HepG2 (cell line): ENCODE measurements around the gene NFXL1. TPM values are rescaled to one million over a fixed set of nuclear protein-coding genes. Genes with fewer than 3 reads are reported as not detected.

Source experiments
- BORCS8-MEF2B ChIP-seq: sonication (generic); formaldehyde crosslinking; IDR thresholded peaks from 2 replicates; pipeline ENCODE4 v1.8.0; 2022; ENCODE audit warnings: mild to moderate bottlenecking, missing genetic modification reagents
- LCORL ChIP-seq, 2 experiments: fragments of 450-650 bp in 1 of 2; sonication (generic) in 1 of 2; formaldehyde crosslinking in 1 of 2; IDR thresholded peaks; 2 replicates each; pipeline versions ENCODE4 v1.5.0 to v1.6.1; 2017 to 2020; ENCODE audit warnings: antibody characterized with exemption in 1 of 2, missing genetic modification reagents in 1 of 2
- PPARG ChIP-seq: conservative IDR thresholded peaks from 2 replicates; pipeline ENCODE4 v1.6.1; 2016; ENCODE audit warnings: missing biosample characterization, missing genetic modification reagents
- SUZ12 ChIP-seq: fragments of 150-350 bp; IDR thresholded peaks from 2 replicates; pipeline ENCODE4 v1.6.1; 2014; ENCODE audit warnings: low read depth, low read length
- YEATS4 ChIP-seq: sonication (generic); formaldehyde crosslinking; IDR thresholded peaks from 2 replicates; pipeline ENCODE4 v1.4.0; 2020; ENCODE audit warnings: missing genetic modification reagents, borderline replicate concordance
- ZNF124 ChIP-seq: sonication (generic); formaldehyde crosslinking; IDR thresholded peaks from 2 replicates; pipeline ENCODE4 v1.4.0; 2020; ENCODE audit warnings: missing genetic modification reagents
- ZNF674 ChIP-seq: sonication (generic); formaldehyde crosslinking; IDR thresholded peaks from 2 replicates; pipeline ENCODE4 v1.5.0; 2020; ENCODE audit warnings: low read depth, mild to moderate bottlenecking, missing genetic modification reagents
- polyA plus RNA-seq, 8 experiments: library from polyadenylated mRNA; depleted of rRNA in 3 of 8; stranded (reverse) in 7 of 8; unstranded in 1 of 8; fragments of >200 nt; fragmentation: Illumina TruSeq in 4 of 8; extraction: Trizol in 4 of 8; gene quantifications; 2 replicates each; pipeline versions ENCODE4 v1.2.1 to v1.2.3, GENCODE V29; 2011 to 2016; ENCODE audit warnings: low read depth in 4 of 8, missing spikeins in 1 of 8, mixed read lengths in 1 of 8; ENCODE audit not compliant: insufficient read depth in 1 of 8
- total RNA-seq, 5 experiments: library from RNA; depleted of rRNA; stranded (reverse); fragments of >200 nt; fragmentation: Illumina TruSeq; extraction: Trizol; gene quantifications; 2 replicates each; pipeline ENCODE4 v1.2.3, GENCODE V29; 2016; ENCODE audit warnings: low read depth in 1 of 5
- TF ChIP-seq, protein P1 (sequence below): sonication (generic); formaldehyde crosslinking; IDR thresholded peaks from 2 replicates; pipeline ENCODE4 v1.4.0; 2020; ENCODE audit warnings: mild to moderate bottlenecking, missing genetic modification reagents
- TF ChIP-seq, protein P2 (sequence below): sonication (generic); formaldehyde crosslinking; IDR thresholded peaks from 2 replicates; pipeline ENCODE4 v1.9.0; 2021; ENCODE audit warnings: missing genetic modification reagents, borderline replicate concordance

Gene NFXL1
- total and polyA plus RNA-seq, 2 of the 13 experiments (the other 11 are each of a cell fraction or from before 2014, with no cell fraction given) = 12.0 to 18.6 TPM

DNA sequence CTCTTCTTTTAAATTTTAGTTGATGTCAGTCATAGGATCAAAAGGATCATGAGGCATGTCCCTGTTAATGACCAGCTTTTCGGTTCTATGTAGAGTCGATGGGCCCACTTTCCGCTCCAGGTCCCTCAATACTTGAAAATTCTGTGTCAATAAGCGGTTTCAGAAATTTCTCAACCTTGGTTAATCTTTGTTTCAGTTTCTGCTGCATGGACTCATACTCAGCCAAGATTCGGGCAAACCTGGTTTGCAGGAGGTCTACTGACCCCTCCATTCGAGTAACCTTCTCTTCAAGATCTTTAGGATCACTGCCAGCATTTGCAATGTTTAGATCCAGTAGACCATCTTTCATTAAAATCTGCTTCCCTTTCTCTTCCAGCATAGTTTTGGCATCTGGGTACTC lies 22.0 kb upstream of the NFXL1 start (continued):
- no peak for TF ChIP-seq PPARG
- no peak for TF ChIP-seq LCORL (IDR thresholded peaks at IDR 0.05)
- TF ChIP-seq LCORL (CRISPR knock-in tag; IDR thresholded peaks at IDR 0.05) = no peak
- TF ChIP-seq, protein P1, sequence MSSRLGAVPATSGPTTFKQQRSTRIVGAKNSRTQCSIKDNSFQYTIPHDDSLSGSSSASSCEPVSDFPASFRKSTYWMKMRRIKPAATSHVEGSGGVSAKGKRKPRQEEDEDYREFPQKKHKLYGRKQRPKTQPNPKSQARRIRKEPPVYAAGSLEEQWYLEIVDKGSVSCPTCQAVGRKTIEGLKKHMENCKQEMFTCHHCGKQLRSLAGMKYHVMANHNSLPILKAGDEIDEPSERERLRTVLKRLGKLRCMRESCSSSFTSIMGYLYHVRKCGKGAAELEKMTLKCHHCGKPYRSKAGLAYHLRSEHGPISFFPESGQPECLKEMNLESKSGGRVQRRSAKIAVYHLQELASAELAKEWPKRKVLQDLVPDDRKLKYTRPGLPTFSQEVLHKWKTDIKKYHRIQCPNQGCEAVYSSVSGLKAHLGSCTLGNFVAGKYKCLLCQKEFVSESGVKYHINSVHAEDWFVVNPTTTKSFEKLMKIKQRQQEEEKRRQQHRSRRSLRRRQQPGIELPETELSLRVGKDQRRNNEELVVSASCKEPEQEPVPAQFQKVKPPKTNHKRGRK = no peak
- TF ChIP-seq, protein P2, sequence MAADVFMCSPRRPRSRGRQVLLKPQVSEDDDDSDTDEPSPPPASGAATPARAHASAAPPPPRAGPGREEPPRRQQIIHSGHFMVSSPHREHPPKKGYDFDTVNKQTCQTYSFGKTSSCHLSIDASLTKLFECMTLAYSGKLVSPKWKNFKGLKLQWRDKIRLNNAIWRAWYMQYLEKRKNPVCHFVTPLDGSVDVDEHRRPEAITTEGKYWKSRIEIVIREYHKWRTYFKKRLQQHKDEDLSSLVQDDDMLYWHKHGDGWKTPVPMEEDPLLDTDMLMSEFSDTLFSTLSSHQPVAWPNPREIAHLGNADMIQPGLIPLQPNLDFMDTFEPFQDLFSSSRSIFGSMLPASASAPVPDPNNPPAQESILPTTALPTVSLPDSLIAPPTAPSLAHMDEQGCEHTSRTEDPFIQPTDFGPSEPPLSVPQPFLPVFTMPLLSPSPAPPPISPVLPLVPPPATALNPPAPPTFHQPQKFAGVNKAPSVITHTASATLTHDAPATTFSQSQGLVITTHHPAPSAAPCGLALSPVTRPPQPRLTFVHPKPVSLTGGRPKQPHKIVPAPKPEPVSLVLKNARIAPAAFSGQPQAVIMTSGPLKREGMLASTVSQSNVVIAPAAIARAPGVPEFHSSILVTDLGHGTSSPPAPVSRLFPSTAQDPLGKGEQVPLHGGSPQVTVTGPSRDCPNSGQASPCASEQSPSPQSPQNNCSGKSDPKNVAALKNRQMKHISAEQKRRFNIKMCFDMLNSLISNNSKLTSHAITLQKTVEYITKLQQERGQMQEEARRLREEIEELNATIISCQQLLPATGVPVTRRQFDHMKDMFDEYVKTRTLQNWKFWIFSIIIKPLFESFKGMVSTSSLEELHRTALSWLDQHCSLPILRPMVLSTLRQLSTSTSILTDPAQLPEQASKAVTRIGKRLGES (CRISPR knock-in tag) = no peak
- no peak for TF ChIP-seq SUZ12
- no peak for TF ChIP-seq YEATS4 (CRISPR knock-in tag)
- no peak for TF ChIP-seq ZNF124 (CRISPR knock-in tag)
- no peak for TF ChIP-seq BORCS8-MEF2B
- TF ChIP-seq ZNF674 (CRISPR knock-in tag) = no peak
- TF ChIP-seq, all 625 proteins: peak for 0
